Activated CD4-positive, alpha-beta T cell treated with anti-CD3 and anti-CD28 coated beads for 48 hours (primary cell): Measurements from ENCODE around the gene RABL3.
A peak's percentile ranks its signal among the peaks of the same experiment; 100 is the strongest.
"Not testable (repeated sequence)": the region's sequence is repeated elsewhere in the genome, so short reads cannot be mapped to it uniquely, and the experiment has no call there.

Experiments
- DNase-seq: peaks from one replicate; pipeline ENCODE4 v3.0.0-alpha.2; 2020

Gene RABL3

GRCh38 chr3:120742198-120742848 lies at the start of gene RABL3, which contains the start of gene GTF2E1:
Gene RABL3 (minus strand): TSS chr3:120742516. CDS start chr3:120742507, 9 bp downstream.
Gene GTF2E1 (plus strand): TSS chr3:120742744. CDS start chr3:120750553, 7,809 bp downstream.
- peak; percentile 97 for DNase-seq

- DNase-seq = no peak
These were observed 49.6 kb upstream of the RABL3 start for GRCh38 chr3:120791913-120792312.

- no peak for DNase-seq
These were observed 48.7 kb upstream of the RABL3 start for GRCh38 chr3:120791010-120791409.

GRCh38 chr3:120785832-120786231 lies 43.5 kb upstream of the RABL3 start:
- DNase-seq = not testable (repeated sequence)

- no peak for DNase-seq
These were observed 38.7 kb upstream of the RABL3 start for GRCh38 chr3:120780977-120781376.

- DNase-seq = no peak
These were observed 36.5 kb upstream of the RABL3 start for GRCh38 chr3:120778776-120779175.

GRCh38 chr3:120775411-120775810 lies 33.1 kb upstream of the RABL3 start:
- no peak for DNase-seq

- no peak for DNase-seq
These were observed 31.6 kb upstream of the RABL3 start for GRCh38 chr3:120773932-120774331.

- no peak for DNase-seq
These were observed 29.8 kb upstream of the RABL3 start for GRCh38 chr3:120772081-120772480.

- no peak for DNase-seq
These were observed 28.6 kb upstream of the RABL3 start for GRCh38 chr3:120770891-120771290.

- DNase-seq = no peak
These were observed 27.1 kb upstream of the RABL3 start for GRCh38 chr3:120769436-120769835.

GRCh38 chr3:120767106-120767505 lies 24.8 kb upstream of the RABL3 start:
- DNase-seq = no peak

- no peak for DNase-seq
These were observed 24.3 kb upstream of the RABL3 start for GRCh38 chr3:120766576-120766975.

GRCh38 chr3:120765830-120766493 lies 23.6 kb upstream of the RABL3 start:
- DNase-seq = no peak

- no peak for DNase-seq
These were observed 21.9 kb upstream of the RABL3 start for GRCh38 chr3:120764206-120764605.

- no peak for DNase-seq
These were observed 21.3 kb upstream of the RABL3 start for GRCh38 chr3:120763601-120764000.

GRCh38 chr3:120762615-120763014 lies 20.3 kb upstream of the RABL3 start:
- no peak for DNase-seq

- not testable (repeated sequence) for DNase-seq
These were observed 16.2 kb upstream of the RABL3 start for GRCh38 chr3:120758551-120758950.

- DNase-seq = no peak
These were observed 13.7 kb upstream of the RABL3 start for GRCh38 chr3:120756061-120756460.

- no peak for DNase-seq
These were observed 11.5 kb upstream of the RABL3 start for GRCh38 chr3:120753810-120754209.

GRCh38 chr3:120752865-120753264 lies 10.5 kb upstream of the RABL3 start:
- no peak for DNase-seq

GRCh38 chr3:120752230-120752629 lies 9.9 kb upstream of the RABL3 start:
- no peak for DNase-seq

GRCh38 chr3:120749843-120750242 lies 7.5 kb upstream of the RABL3 start:
- no peak for DNase-seq

GRCh38 chr3:120745466-120745865 lies 3.1 kb upstream of the RABL3 start:
- no peak for DNase-seq
